IMR-90 (cell line): ENCODE data around the gene CEP72. TPM values are rescaled to one million over a fixed set of nuclear protein-coding genes. Genes with fewer than 3 reads are reported as not detected.
"Not testable (repeated sequence)": the region's sequence is repeated elsewhere in the genome, so short reads cannot be mapped to it uniquely, and the experiment has no call there.

ENCODE experiments used
- ATAC-seq: fragments of 200-7000 bp; cut with Tn5 transposase; 2 replicates; pipeline ENCODE4 v1.9.1; 2020; ENCODE audit warnings: low read depth, mild to moderate bottlenecking, moderate library complexity
- BruUV-seq: library from RNA; stranded (reverse); fragments of 400-500 nt; replicated peaks from 2 replicates; lab custom pipeline; 2021; lab: Mats Ljungman, UMichigan
- CTCF ChIA-PET: fragments of 300-600 bp; formaldehyde crosslinking; extraction: SDS; loops from one replicate; lab custom pipeline; 2021; ENCODE audit warnings: antibody characterized with exemption; lab: Yijun Ruan, JAX
- POLR2A ChIA-PET: fragments of 300-600 bp; sonication (Branson Sonifier 250); formaldehyde crosslinking; loops from one replicate; lab custom pipeline; 2022; ENCODE audit warnings: antibody characterized with exemption; ENCODE audit not compliant: unreplicated experiment; lab: Charles Lee
- DNase-seq: peaks from one replicate; pipeline ENCODE4 v3.0.0; 2013
- H2AFZ ChIP-seq: replicated peaks from 2 replicates; pipeline ENCODE3; 2013; ENCODE audit warnings: low read length, mild to moderate bottlenecking; ENCODE audit not compliant: poor library complexity
- H2AK5ac ChIP-seq: 2 replicates; pipeline ENCODE4 v1.6.1; 2013; ENCODE audit warnings: low read depth, low read length, inconsistent platforms
- H2AK9ac ChIP-seq: replicated peaks from 2 replicates; pipeline ENCODE3; 2013; ENCODE audit warnings: mild to moderate bottlenecking, low read depth, low read length, moderate library complexity; ENCODE audit not compliant: poor library complexity
- H2BK120ac ChIP-seq: 2 replicates; pipeline ENCODE4 v1.6.1; 2013; ENCODE audit warnings: low read depth, low read length, inconsistent platforms
- H2BK15ac ChIP-seq: 3 replicates; pipeline ENCODE4 v1.6.1; 2013; ENCODE audit warnings: low read depth, low read length, inconsistent platforms
- H2BK20ac ChIP-seq: 2 replicates; pipeline ENCODE4 v1.6.1; 2013; ENCODE audit warnings: low read depth, mild to moderate bottlenecking, inconsistent platforms, low read length, moderate library complexity
- H2BK5ac ChIP-seq: 2 replicates; pipeline ENCODE4 v1.6.1; 2013; ENCODE audit warnings: mild to moderate bottlenecking, low read depth, low read length, inconsistent platforms; ENCODE audit not compliant: poor library complexity, severe bottlenecking
- H3K14ac ChIP-seq: replicated peaks from 2 replicates; pipeline ENCODE4 v1.6.1; 2013; ENCODE audit warnings: low read depth, low read length, inconsistent platforms
- H3K18ac ChIP-seq: 2 replicates; pipeline ENCODE4 v1.6.1; 2013; ENCODE audit warnings: low read depth, low read length, control low read depth
- H3K23ac ChIP-seq: 2 replicates; pipeline ENCODE4 v1.6.1; 2013; ENCODE audit warnings: low read depth, low read length, inconsistent platforms
- H3K27ac ChIP-seq: 2 replicates; pipeline ENCODE4 v1.5.1; 2013; ENCODE audit warnings: mild to moderate bottlenecking, control low read depth, low read length; ENCODE audit not compliant: insufficient read depth
- H3K27me3 ChIP-seq: 2 replicates; pipeline ENCODE4 v1.6.1; 2013; ENCODE audit warnings: low read length; ENCODE audit not compliant: control insufficient read depth, insufficient read depth
- H3K36me3 ChIP-seq: 2 replicates; pipeline ENCODE4 v1.6.1; 2013; ENCODE audit warnings: low read length, mixed read lengths; ENCODE audit not compliant: control insufficient read depth, insufficient read depth
- H3K4ac ChIP-seq: 2 replicates; pipeline ENCODE4 v1.6.1; 2013; ENCODE audit warnings: low read depth, low read length, inconsistent platforms
- H3K4me1 ChIP-seq: 2 replicates; pipeline ENCODE4 v1.6.1; 2013; ENCODE audit warnings: low read length, mixed read lengths; ENCODE audit not compliant: control insufficient read depth, insufficient read depth
- H3K4me2 ChIP-seq: 2 replicates; pipeline ENCODE4 v1.6.1; 2013; ENCODE audit warnings: low read depth, mild to moderate bottlenecking, control low read depth, low read length, moderate library complexity
- H3K4me3 ChIP-seq: 2 replicates; pipeline ENCODE4 v1.5.1; 2013; ENCODE audit warnings: low read depth, mild to moderate bottlenecking, control low read depth, low read length, moderate library complexity; ENCODE audit not compliant: insufficient read depth
- H3K56ac ChIP-seq: 2 replicates; pipeline ENCODE4 v1.6.1; 2013; ENCODE audit warnings: low read length, inconsistent platforms; ENCODE audit not compliant: insufficient read depth; ENCODE audit errors: extremely low read depth
- H3K79me1 ChIP-seq, 2 experiments: 2 replicates each; pipeline ENCODE4 v1.6.1; 2013; ENCODE audit warnings: low read length in 2 of 2, inconsistent platforms in 1 of 2, low read depth in 1 of 2
- H3K9ac ChIP-seq: 2 replicates; pipeline ENCODE4 v1.6.1; 2013; ENCODE audit warnings: low read depth, low read length, control low read depth
- H3K9me1 ChIP-seq: 2 replicates; pipeline ENCODE4 v1.6.1; 2013; ENCODE audit warnings: low read length, inconsistent platforms; ENCODE audit not compliant: insufficient read depth
- H3K9me3 ChIP-seq: 2 replicates; pipeline ENCODE4 v1.6.1; 2013; ENCODE audit warnings: low read length; ENCODE audit not compliant: control insufficient read depth, insufficient read depth
- H4K20me1 ChIP-seq: 2 replicates; pipeline ENCODE4 v1.6.1; 2013; ENCODE audit warnings: low read length, inconsistent platforms; ENCODE audit not compliant: insufficient read depth
- H4K5ac ChIP-seq: 2 replicates; pipeline ENCODE4 v1.6.1; 2013; ENCODE audit warnings: mild to moderate bottlenecking, low read depth, low read length, control low read depth
- H4K8ac ChIP-seq, 2 experiments: 2 replicates each; pipeline ENCODE4 v1.6.1; 2013; ENCODE audit warnings: low read depth in 2 of 2, low read length in 2 of 2, control low read depth in 1 of 2, inconsistent platforms in 1 of 2
- H4K91ac ChIP-seq: 2 replicates; pipeline ENCODE4 v1.6.1; 2013; ENCODE audit warnings: low read depth, low read length, inconsistent platforms; ENCODE audit not compliant: insufficient read depth
- WGBS, 2 experiments: methylation state at CpG; one replicate each; pipeline versions ENCODE4 v1.1.5 to v1.1.7; 2013; ENCODE audit warnings: missing lambda C conversion rate in 2 of 2; ENCODE audit not compliant: insufficient read length in 1 of 2; ENCODE audit errors: extremely low coverage in 2 of 2; 5-methylcytosine and 5-hydroxymethylcytosine counted together
- dilution Hi-C: fragments of 300-500 bp; cut with HindIII; formaldehyde crosslinking; loops from one replicate; pipeline ENCODE4 v1.14.3; 2018; ENCODE audit warnings: low sequenced_read_pairs; ENCODE audit not compliant: unreplicated experiment
- in situ Hi-C: fragments of 300-500 bp; cut with MboI; formaldehyde crosslinking; loops from 3 replicates; pipeline ENCODE4 v1.14.3; 2019; ENCODE audit warnings: low sequenced_read_pairs, inconsistent platforms, mixed read lengths
- intact Hi-C: fragments of 100-400 bp; cut with micrococcal nuclease; formaldehyde crosslinking; loops from 2 replicates; pipeline ENCODE4 v1.10.0; 2022
- polyA plus RNA-seq, 3 experiments: library from polyadenylated mRNA; depleted of rRNA; stranded (reverse); fragments of >200 nt; gene quantifications; 2 replicates each; pipeline ENCODE4 v1.2.3, GENCODE V29; 2012; ENCODE audit warnings: low replicate concordance in 1 of 3
- total RNA-seq: library from RNA; depleted of rRNA; stranded (reverse); fragments of >200 nt; gene quantifications from 2 replicates; pipeline ENCODE4 v1.2.3, GENCODE V29; 2012; rRNA removed

CEP72 gene
- total and polyA plus RNA-seq, 2 of the 4 experiments (the other 2 are of a cell fraction), result 2.9 to 4.3 TPM

DNA sequence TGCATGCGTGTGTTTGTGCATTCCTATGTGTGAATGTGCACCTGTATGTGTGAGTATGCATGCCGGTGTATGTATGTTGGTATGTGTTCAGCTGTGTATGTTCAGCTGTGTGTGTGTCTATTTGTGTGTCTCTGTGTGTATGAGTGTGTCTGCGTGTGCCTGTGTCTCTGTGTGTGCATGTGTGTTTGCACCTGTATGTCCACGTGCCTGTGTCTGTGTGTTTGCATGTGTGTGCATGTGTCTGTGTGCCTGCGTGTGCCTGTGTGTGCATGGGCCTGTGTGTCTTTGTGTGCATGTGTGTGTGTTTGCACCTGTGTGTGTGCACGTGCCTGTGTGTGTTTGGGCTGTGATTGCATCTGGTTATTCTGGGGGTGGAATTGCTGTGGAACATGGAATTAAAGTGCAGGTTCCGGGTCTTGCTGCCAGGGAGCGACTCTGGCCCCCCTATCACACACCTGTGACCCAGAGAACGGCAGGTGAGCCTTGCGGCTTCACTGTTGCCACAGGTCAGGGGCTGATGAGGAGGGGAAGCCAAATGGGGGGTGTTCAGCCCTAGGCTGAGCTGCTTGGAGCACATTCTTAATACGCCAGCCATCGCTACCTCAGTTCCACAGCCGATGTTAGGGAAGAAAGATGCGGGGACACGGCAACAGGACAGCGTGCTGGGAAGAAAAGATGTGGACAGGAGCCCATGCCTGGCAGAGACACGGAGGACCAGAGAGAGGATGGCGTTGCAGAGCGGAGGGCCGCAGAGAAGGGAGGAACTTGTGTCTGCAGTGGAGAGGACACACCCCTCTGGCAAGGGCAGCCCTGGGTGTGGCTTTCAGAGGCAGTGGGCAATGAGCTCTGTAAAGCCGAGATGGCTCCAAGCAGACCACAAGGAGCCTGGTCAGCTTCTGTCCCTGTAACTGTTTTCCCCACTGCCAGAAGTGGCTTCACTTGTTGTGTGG lies 84.9 kb downstream of the CEP72 start:
- intact Hi-C loops, result loop anchor here (5.0 kb wide), 1 partner anchor 90 kb away; no protein-coding TSS in a partner anchor
- BruUV-seq, in situ Hi-C loops, H2AFZ ChIP-seq, CTCF ChIA-PET, dilution Hi-C loops, H4K5ac ChIP-seq, H2BK20ac ChIP-seq, H2AK9ac ChIP-seq, H3K56ac ChIP-seq, H3K9me1 ChIP-seq, H4K91ac ChIP-seq, H3K18ac ChIP-seq, H3K9me3 ChIP-seq, H2AK5ac ChIP-seq, DNase-seq, H3K36me3 ChIP-seq, H3K4me1 ChIP-seq, H3K4me2 ChIP-seq, H3K27me3 ChIP-seq, H3K4me3 ChIP-seq, H4K8ac ChIP-seq, H2BK15ac ChIP-seq, H3K23ac ChIP-seq, H3K4ac ChIP-seq, H3K27ac ChIP-seq, H3K14ac ChIP-seq, H3K9ac ChIP-seq, ATAC-seq, H4K20me1 ChIP-seq, H3K79me1 ChIP-seq, H2BK5ac ChIP-seq, H2BK120ac ChIP-seq, POLR2A ChIA-PET: not testable (repeated sequence)
- 79% methylated on average over 3 of the region's 21 CpGs; no CpG with 5 or more reads in 1 of the 2 experiments for WGBS, 2 experiments

Other genes starting within 250 kb of the CEP72 start
- gene EXOC3, start 169.2 kb upstream of the CEP72 start, total RNA-seq, result 47.5 and 50.8 TPM in 2 replicates
- gene EXOC3, start 169.2 kb upstream of the CEP72 start, polyA plus RNA-seq (2012; rRNA removed), result 34.0 and 35.1 TPM in 2 replicates
- 0.56 and 0.72 TPM in 2 replicates for gene SLC9A3, start 87.9 kb upstream of the CEP72 start, total RNA-seq
- gene SLC9A3, start 87.9 kb upstream of the CEP72 start, polyA plus RNA-seq (2012; rRNA removed), result 1.3 and 1.5 TPM in 2 replicates
- under 0.01 TPM in 2 replicates for gene TPPP, start 81.0 kb downstream of the CEP72 start, total RNA-seq
- gene TPPP, start 81.0 kb downstream of the CEP72 start, polyA plus RNA-seq (2012; rRNA removed), result 0.06 and 0.07 TPM in 2 replicates
- not detected in 2 replicates for gene ZDHHC11B, start 172.4 kb downstream of the CEP72 start, total RNA-seq
- 0.12 TPM in 1 of 2 replicates, not detected in the other for gene ZDHHC11B, start 172.4 kb downstream of the CEP72 start, polyA plus RNA-seq (2012; rRNA removed)
- gene ZDHHC11, start 238.6 kb downstream of the CEP72 start, total RNA-seq, result 0.28 and 0.36 TPM in 2 replicates
- gene ZDHHC11, start 238.6 kb downstream of the CEP72 start, polyA plus RNA-seq (2012; rRNA removed), result 1.6 and 1.7 TPM in 2 replicates